Heart left ventricle (tissue), 13 donors: ENCODE measurements around the gene NPBWR2.

ENCODE experiments used
- POLR2A ChIP-seq, 2 donors: fragments of 450-650 bp; IDR thresholded peaks; one replicate each; pipeline ENCODE4 v1.6.1; 2017; ENCODE audit warnings: antibody characterized with exemption in 2 of 2, mild to moderate bottlenecking in 2 of 2, moderate library complexity in 2 of 2
- TF ChIP-seq, protein P1 (sequence below), 12 donors: fragments of 200-600 bp; sonication (generic) in 4 of 12; IDR thresholded peaks; one replicate each; pipeline versions ENCODE4 v1.5.0 to v1.8.0; 2018 to 2022; ENCODE audit warnings: antibody characterized with exemption in 12 of 12, mild to moderate bottlenecking in 5 of 12
- donor health status: ischemic (EF 13 %, LVEDD 7.1; RV severe dilation, severe dysfunction).
- donor health status: DM: no; HTN: yes; CAD: no.
- donor health status: DM: no; HTN: no; CAD: no.
- donor health status: ischemic (EF 25% LVEDD 6.9; RV normal size, moderate dysfunction).
- donor health status: ischemic (EF 25% LVEDD 5.7; RV mildly dilated, moderate dysfunction).
- donor health status: ischemic (EF 35%, LVEDD 5.7; RV mildly dilated, moderate dysfunction).
- donor health status: nonischemic (EF 11% LVEDD 7.7; RV severe dilation, severe dysfunction).
- donor health status: DM: yes; HTN: yes; CAD: no.
- donor health status: PGD.
- donor health status: ischemic (EF 29% LVEDD 5.4; RV normal size, mild dysfunction).
- donor health status: nonischemic (EF 23%, LVEDD 6.1; RV moderate dilation, normal function).

DNA sequence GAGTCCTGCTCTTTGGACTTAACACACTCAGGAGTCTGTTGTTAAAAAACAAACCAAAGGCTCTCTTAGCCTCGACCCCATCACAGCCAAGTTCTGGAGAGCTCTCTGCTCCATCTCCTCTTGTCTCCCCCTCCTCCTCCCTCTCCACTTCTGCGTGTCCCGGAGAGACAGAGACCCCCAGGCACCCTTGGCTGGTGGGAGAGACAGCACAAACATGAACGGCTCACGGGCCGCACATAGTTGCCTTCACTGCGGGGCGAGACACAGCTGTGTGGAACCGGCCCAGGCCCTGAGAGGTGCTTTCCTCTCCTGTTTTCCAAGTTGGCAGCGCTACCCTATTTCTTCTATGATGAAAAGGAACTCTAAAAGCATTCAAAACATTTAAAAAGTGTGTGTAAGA lies 33.6 kb upstream of the NPBWR2 start:
- TF ChIP-seq, protein P1, sequence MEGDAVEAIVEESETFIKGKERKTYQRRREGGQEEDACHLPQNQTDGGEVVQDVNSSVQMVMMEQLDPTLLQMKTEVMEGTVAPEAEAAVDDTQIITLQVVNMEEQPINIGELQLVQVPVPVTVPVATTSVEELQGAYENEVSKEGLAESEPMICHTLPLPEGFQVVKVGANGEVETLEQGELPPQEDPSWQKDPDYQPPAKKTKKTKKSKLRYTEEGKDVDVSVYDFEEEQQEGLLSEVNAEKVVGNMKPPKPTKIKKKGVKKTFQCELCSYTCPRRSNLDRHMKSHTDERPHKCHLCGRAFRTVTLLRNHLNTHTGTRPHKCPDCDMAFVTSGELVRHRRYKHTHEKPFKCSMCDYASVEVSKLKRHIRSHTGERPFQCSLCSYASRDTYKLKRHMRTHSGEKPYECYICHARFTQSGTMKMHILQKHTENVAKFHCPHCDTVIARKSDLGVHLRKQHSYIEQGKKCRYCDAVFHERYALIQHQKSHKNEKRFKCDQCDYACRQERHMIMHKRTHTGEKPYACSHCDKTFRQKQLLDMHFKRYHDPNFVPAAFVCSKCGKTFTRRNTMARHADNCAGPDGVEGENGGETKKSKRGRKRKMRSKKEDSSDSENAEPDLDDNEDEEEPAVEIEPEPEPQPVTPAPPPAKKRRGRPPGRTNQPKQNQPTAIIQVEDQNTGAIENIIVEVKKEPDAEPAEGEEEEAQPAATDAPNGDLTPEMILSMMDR (IDR thresholded peaks at IDR 0.05), result no peak
- TF ChIP-seq POLR2A (IDR thresholded peaks at IDR 0.05), result no peak
